KOPT-K1 (cell line): ENCODE measurements around the gene TBXAS1.
A peak's percentile ranks its signal among the peaks of the same experiment; 100 is the strongest.
"Not testable (repeated sequence)": the region's sequence is repeated elsewhere in the genome, so short reads cannot be mapped to it uniquely, and the experiment has no call there.

Source experiments
- H3K27ac ChIP-seq: fragments of 200-600 bp; sonication (generic); 2 replicates; pipeline ENCODE4 v1.5.1; 2016; ENCODE audit warnings: antibody characterized with exemption, mild to moderate bottlenecking, low read depth, low read length; ENCODE audit not compliant: poor library complexity, severe bottlenecking
- H3K36me3 ChIP-seq: fragments of 200-600 bp; sonication (generic); 2 replicates; pipeline ENCODE4 v1.5.1; 2017; ENCODE audit warnings: antibody characterized with exemption, mild to moderate bottlenecking, low read length, moderate library complexity; ENCODE audit not compliant: insufficient read depth
- H3K9me3 ChIP-seq: fragments of 200-600 bp; sonication (generic); 2 replicates; pipeline ENCODE4 v1.5.1; 2017; ENCODE audit warnings: antibody characterized with exemption, low read length, mild to moderate bottlenecking; ENCODE audit not compliant: insufficient read depth, poor library complexity, severe bottlenecking

TBXAS1 gene

GRCh38 chr7:139900326-139900725 lies 71.3 kb downstream of the TBXAS1 start:
- H3K27ac ChIP-seq = no peak overlapping the region
- peaks cover 6% of the 10 kb centered on the region for H3K9me3 ChIP-seq
- no peaks in the 10 kb centered on the region for H3K36me3 ChIP-seq

GRCh38 chr7:139901056-139901795 lies 72.2 kb downstream of the TBXAS1 start:
- H3K9me3 ChIP-seq = peaks cover 10% of the 10 kb centered on the region

GRCh38 chr7:139901901-139902300 lies 72.8 kb downstream of the TBXAS1 start:
- H3K36me3 ChIP-seq = no peaks in the 10 kb centered on the region
- H3K9me3 ChIP-seq = peaks cover 17% of the 10 kb centered on the region
- H3K27ac ChIP-seq = no peak overlapping the region

More at GRCh38 chr7:139901056-139901795, 72.2 kb downstream of the TBXAS1 start:
- Histone ChIP-seq H3K27ac (no peak overlapping the region), H3K36me3 (no peaks in the 10 kb centered on the region)

- peaks cover 19% of the 10 kb centered on the region for H3K9me3 ChIP-seq
- H3K36me3 ChIP-seq = no peaks in the 10 kb centered on the region
- no peak overlapping the region for H3K27ac ChIP-seq
Measured at GRCh38 chr7:139902436-139903102, 73.5 kb downstream of the TBXAS1 start.

- H3K9me3 ChIP-seq = peaks cover 19% of the 10 kb centered on the region
- H3K36me3 ChIP-seq, H3K27ac ChIP-seq: not testable (repeated sequence)
Measured at GRCh38 chr7:139903103-139903477, 74.0 kb downstream of the TBXAS1 start.

- H3K9me3 ChIP-seq = peaks cover 19% of the 10 kb centered on the region
- H3K27ac ChIP-seq = no peak overlapping the region
- no peaks in the 10 kb centered on the region for H3K36me3 ChIP-seq
Measured at GRCh38 chr7:139906879-139907278, 77.8 kb downstream of the TBXAS1 start.

- Histone ChIP-seq H3K36me3 (no peaks in the 10 kb centered on the region), H3K27ac (no peak overlapping the region), H3K9me3 (peaks cover 13% of the 10 kb centered on the region)
Measured at GRCh38 chr7:139908792-139909191, 79.7 kb downstream of the TBXAS1 start.

GRCh38 chr7:139909379-139910050 lies 80.5 kb downstream of the TBXAS1 start:
- Histone ChIP-seq H3K9me3 (peaks cover 13% of the 10 kb centered on the region), H3K27ac (no peak overlapping the region), H3K36me3 (no peaks in the 10 kb centered on the region)

GRCh38 chr7:139913021-139913844 lies 84.2 kb downstream of the TBXAS1 start:
- H3K36me3 ChIP-seq = no peaks in the 10 kb centered on the region
- no peak overlapping the region for H3K27ac ChIP-seq
- no peaks in the 10 kb centered on the region for H3K9me3 ChIP-seq

GRCh38 chr7:139913845-139914135 lies 84.7 kb downstream of the TBXAS1 start:
- no peaks in the 10 kb centered on the region for H3K36me3 ChIP-seq
- no peak overlapping the region for H3K27ac ChIP-seq
- no peaks in the 10 kb centered on the region for H3K9me3 ChIP-seq

GRCh38 chr7:139914306-139915267 lies 85.5 kb downstream of the TBXAS1 start:
- Histone ChIP-seq H3K27ac (no peak overlapping the region), H3K9me3 (no peaks in the 10 kb centered on the region), H3K36me3 (no peaks in the 10 kb centered on the region)

GRCh38 chr7:139915268-139915863 lies 86.3 kb downstream of the TBXAS1 start:
- Histone ChIP-seq H3K36me3 (no peaks in the 10 kb centered on the region), H3K27ac (no peak overlapping the region), H3K9me3 (no peaks in the 10 kb centered on the region)

- Histone ChIP-seq H3K27ac (peak overlapping the region; percentile 11), H3K9me3 (no peaks in the 10 kb centered on the region), H3K36me3 (no peaks in the 10 kb centered on the region)
Measured at GRCh38 chr7:139915864-139916716, 87.0 kb downstream of the TBXAS1 start.
